ENCODE measurements around the gene TULP3. TPM values are rescaled to one million over a fixed set of nuclear protein-coding genes. Genes with fewer than 3 reads are reported as not detected.

TULP3 gene
- polyA plus RNA-seq, 1 donor (not counting 4 experiments of a cell fraction or from before 2014, with no cell fraction given): 16.0 TPM

DNA sequence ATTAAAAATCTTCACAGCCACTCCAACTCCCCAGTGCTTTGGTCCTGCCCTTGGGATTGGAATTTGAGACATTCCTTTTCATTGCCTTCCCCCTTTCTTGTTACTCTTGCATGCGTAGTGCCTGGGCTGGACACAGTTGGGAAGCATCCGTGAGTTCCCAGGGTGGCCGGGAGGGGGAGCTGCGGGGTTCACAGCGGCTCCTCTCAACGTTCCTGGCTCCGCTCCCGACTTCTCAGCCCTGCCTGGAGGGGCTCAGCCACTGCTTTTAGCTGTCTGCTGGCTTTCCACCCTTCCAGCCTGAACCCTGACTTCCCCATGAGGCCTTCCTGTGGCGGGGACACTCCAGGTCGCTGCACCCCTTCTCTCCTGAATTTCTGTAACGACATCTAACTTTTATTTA lies 37.1 kb upstream of the TULP3 start:
- dilution Hi-C loops (cut with MboI; ENCODE audit: extremely low pct_ligation_motif_present, low sequenced_read_pairs): no loop called here
- H3K79me2 ChIP-seq (ENCODE audit: control insufficient read depth, insufficient read depth, low read length): no peaks in the 10 kb centered on the region
- no peaks in the 10 kb centered on the region for H3K4me1 ChIP-seq (ENCODE audit: control insufficient read depth, extremely low read depth, insufficient read depth, low read length)
- no peaks in the 10 kb centered on the region for H3K27me3 ChIP-seq (ENCODE audit: control insufficient read depth, extremely low read depth, insufficient read depth, low read length)
- H3K9me3 ChIP-seq (ENCODE audit: control insufficient read depth, low read depth, low read length): no peaks in the 10 kb centered on the region
- H3K4me2 ChIP-seq (ENCODE audit: control insufficient read depth, extremely low read depth, insufficient read depth, low read depth, low read length): no peak overlapping the region
- no peak overlapping the region for H3K9ac ChIP-seq (ENCODE audit: control insufficient read depth, extremely low read depth, insufficient read depth, low read length)
- no peak for TF ChIP-seq EZH2 (IDR thresholded peaks at IDR 0.05; ENCODE audit: low read length)
- TF ChIP-seq CTCF (optimal IDR thresholded peaks at IDR 0.05 in 1 of 3, IDR thresholded peaks at IDR 0.05 in 1 of 3, conservative IDR thresholded peaks at IDR 0.05 in 1 of 3; ENCODE audit: extremely low read depth in 1 of 3, insufficient read depth in 2 of 3, low read length in 3 of 3): peak; percentile 80 to 94 (median 88)
- H3K4me3 ChIP-seq (ENCODE audit: control insufficient read depth in 2 of 3, extremely low read depth in 1 of 3, insufficient read depth in 2 of 3, low read depth in 1 of 3, low read length in 3 of 3): no peak overlapping the region
- no peaks in the 10 kb centered on the region for H4K20me1 ChIP-seq (ENCODE audit: control insufficient read depth, extremely low read depth, insufficient read depth, low read length)
- no peak overlapping the region for H2AFZ ChIP-seq (ENCODE audit: control insufficient read depth, low read length)
- no peak overlapping the region for H3K27ac ChIP-seq (ENCODE audit: control insufficient read depth, insufficient read depth, low read length)
- peaks cover 0 to 5% of the 10 kb centered on the region in 2 experiments for H3K36me3 ChIP-seq (ENCODE audit: control insufficient read depth in 2 of 2, extremely low read depth in 1 of 2, insufficient read depth in 2 of 2, low read length in 2 of 2)
- DNase-seq (ENCODE audit: low read depth, low spot score): no peak
- H3K9me1 ChIP-seq (ENCODE audit: control insufficient read depth, extremely low read depth, insufficient read depth, low read length): no peaks in the 10 kb centered on the region
- peak; percentile 67 for FAIRE-seq

DNA sequence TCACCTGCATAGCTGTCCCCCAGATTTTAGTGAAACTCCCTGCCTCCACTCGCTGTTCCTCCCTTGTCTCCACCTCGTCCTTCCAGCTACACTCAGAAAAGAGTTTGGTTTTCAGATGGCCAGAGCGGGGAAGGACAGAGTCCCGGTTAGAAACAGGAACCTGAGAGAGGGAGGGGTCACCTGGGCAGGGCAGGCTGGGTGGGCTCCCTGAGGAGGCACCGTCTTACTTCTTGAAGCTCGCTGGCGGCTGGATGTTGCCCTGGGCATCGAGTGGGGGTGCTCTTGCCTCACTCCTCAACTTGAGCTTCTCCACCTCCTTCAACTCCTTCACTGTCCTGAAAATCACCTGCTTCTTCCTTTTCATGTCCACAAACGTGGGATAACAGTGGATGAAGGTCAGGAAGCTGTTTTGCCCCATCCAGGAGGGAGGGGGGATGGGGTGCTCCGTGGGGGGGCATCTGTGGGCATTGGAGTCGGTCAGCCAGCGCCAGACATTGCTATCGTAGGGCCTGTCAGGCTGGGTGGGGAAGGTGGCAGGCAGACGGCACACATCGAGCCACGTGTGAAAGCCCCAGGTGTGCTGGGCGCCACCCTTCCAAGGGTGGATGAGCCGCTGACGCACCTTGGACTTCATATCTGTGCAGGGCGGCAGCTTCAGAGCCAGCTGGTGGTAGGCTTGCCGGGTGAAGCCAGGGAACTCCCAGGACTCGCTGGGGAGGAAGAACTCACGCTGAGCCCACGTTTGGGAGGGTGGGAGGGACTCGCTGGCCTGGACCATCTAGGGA lies 35.8 kb upstream of the TULP3 start:
- H3K9me3 ChIP-seq (ENCODE audit: control insufficient read depth, low read depth, low read length): no peaks in the 10 kb centered on the region
- no peaks in the 10 kb centered on the region for H3K4me1 ChIP-seq (ENCODE audit: control insufficient read depth, extremely low read depth, insufficient read depth, low read length)
- DNase-seq (ENCODE audit: low read depth, low spot score): no peak
- no peak overlapping the region for H3K9ac ChIP-seq (ENCODE audit: control insufficient read depth, extremely low read depth, insufficient read depth, low read length)
- H2AFZ ChIP-seq (ENCODE audit: control insufficient read depth, low read length): no peak overlapping the region
- H3K36me3 ChIP-seq (ENCODE audit: control insufficient read depth in 2 of 2, extremely low read depth in 1 of 2, insufficient read depth in 2 of 2, low read length in 2 of 2): peaks cover 0 to 8% of the 10 kb centered on the region in 2 experiments
- TF ChIP-seq EZH2 (IDR thresholded peaks at IDR 0.05; ENCODE audit: low read length) (no peak), CTCF (optimal IDR thresholded peaks at IDR 0.05 in 1 of 3, IDR thresholded peaks at IDR 0.05 in 1 of 3, conservative IDR thresholded peaks at IDR 0.05 in 1 of 3; ENCODE audit: extremely low read depth in 1 of 3, insufficient read depth in 2 of 3, low read length in 3 of 3) (no peak)
- FAIRE-seq: no peak
- dilution Hi-C loops (cut with MboI; ENCODE audit: extremely low pct_ligation_motif_present, low sequenced_read_pairs): no loop called here
- H3K9me1 ChIP-seq (ENCODE audit: control insufficient read depth, extremely low read depth, insufficient read depth, low read length): no peaks in the 10 kb centered on the region
- no peak overlapping the region for H3K4me3 ChIP-seq (ENCODE audit: control insufficient read depth in 2 of 3, extremely low read depth in 1 of 3, insufficient read depth in 2 of 3, low read depth in 1 of 3, low read length in 3 of 3)
- H3K27ac ChIP-seq (ENCODE audit: control insufficient read depth, insufficient read depth, low read length): no peak overlapping the region
- no peaks in the 10 kb centered on the region for H4K20me1 ChIP-seq (ENCODE audit: control insufficient read depth, extremely low read depth, insufficient read depth, low read length)
- H3K4me2 ChIP-seq (ENCODE audit: control insufficient read depth, extremely low read depth, insufficient read depth, low read depth, low read length): no peak overlapping the region
- H3K27me3 ChIP-seq (ENCODE audit: control insufficient read depth, extremely low read depth, insufficient read depth, low read length): no peaks in the 10 kb centered on the region
- no peaks in the 10 kb centered on the region for H3K79me2 ChIP-seq (ENCODE audit: control insufficient read depth, insufficient read depth, low read length)

Measured in keratinocyte (primary cell).